AG09319 (cell line): ENCODE data around the gene HCAR3.
"Not testable (repeated sequence)": the region's sequence is repeated elsewhere in the genome, so short reads cannot be mapped to it uniquely, and the experiment has no call there.

Experiments used
- DNase-seq: peaks from one replicate; pipeline ENCODE4 v3.0.0-alpha.2; 2010; ENCODE audit warnings: low read depth; ENCODE audit errors: extremely low read depth
- CTCF ChIP-seq: IDR thresholded peaks from 2 replicates; pipeline ENCODE4 v1.5.1; 2011; ENCODE audit warnings: low read depth, mild to moderate bottlenecking, inconsistent platforms, low read length, moderate library complexity

Gene HCAR3

GRCh38 chr12:122716658-122717057, at the start of gene HCAR3:
Gene HCAR3 (minus strand): TSS chr12:122716811. CDS start chr12:122716737, 74 bp downstream.
- DNase-seq, result not testable (repeated sequence)

- DNase-seq, result no peak
- TF ChIP-seq CTCF, result no peak
Measured at GRCh38 chr12:122757568-122757967, 41.0 kb upstream of the HCAR3 start.

GRCh38 chr12:122754790-122755189, 38.2 kb upstream of the HCAR3 start:
- DNase-seq, result no peak
- TF ChIP-seq CTCF, result no peak

DNA sequence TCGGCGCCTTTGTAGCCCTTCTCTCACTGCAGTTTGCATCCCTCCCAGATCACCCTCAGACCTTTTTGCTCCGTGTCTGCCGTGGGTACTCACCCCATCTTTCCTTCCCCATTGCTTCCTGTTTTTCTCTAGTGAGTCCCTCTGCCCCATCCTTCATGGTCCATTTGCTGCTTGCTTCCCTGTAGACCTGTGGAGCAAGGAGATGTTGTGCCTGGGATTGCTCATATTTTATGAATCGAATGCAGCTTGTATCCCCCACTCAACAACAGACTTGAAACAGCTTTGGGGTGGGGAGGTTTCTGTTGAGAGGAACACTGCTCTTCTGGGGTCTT, 36.7 kb upstream of the HCAR3 start:
- DNase-seq, result no peak

DNA sequence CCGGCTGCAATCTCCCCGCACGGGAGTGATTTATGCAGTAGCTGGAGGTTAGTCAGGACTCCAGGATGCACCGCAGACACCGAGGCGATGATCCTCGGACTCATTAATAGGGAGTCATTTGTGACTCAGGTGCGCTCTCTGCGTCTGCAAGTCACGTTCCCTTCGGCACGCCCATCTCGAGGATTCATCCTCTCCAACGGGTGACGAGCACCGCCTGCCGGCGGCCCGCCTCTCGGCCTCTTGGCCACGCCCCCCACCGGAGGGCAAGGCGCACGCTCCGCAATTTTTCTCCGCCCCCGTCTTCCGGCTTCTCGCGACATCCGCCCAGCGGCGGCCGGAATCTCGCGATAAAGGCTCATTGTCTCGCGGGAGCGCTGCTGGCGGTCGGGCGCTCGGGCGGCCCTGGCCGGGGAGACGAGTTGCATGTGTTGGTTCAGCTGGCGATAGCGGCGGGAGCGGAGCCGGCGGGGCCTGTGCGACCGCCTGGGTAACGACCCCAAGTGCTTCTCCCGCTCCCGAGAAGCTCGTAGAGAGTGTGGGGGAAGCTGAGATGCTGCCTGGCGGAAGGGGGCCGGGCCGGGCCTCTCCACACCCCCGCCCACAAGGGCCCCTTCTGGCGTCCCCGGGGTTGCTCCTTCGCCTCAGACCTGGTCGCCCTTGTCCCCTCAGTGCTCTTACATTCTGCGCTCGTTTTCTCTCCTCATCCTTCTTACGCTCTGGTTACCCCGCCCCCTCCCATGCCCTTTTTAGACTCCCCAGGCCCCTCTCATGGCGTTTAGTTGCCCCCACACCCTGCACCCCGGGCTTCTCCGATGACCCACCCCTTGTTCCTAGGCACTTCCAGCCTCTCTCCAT, 36.1 kb upstream of the HCAR3 start, which contains the start of gene DENR:
Gene DENR (plus strand): TSS at position 361 of the 855 bp plus-strand sequence. CDS start 878 bp downstream, outside the sequence.
- TF ChIP-seq CTCF, result peak; percentile 93
- DNase-seq, result peak; percentile 86

More for the DNA sequence above, 36.7 kb upstream of the HCAR3 start:
- no peak for TF ChIP-seq CTCF

- DNase-seq, result not testable (repeated sequence)
Measured at GRCh38 chr12:122750781-122751515, 34.3 kb upstream of the HCAR3 start.

GRCh38 chr12:122749569-122750332, 33.1 kb upstream of the HCAR3 start:
- DNase-seq, result no peak

More at GRCh38 chr12:122749569-122750332, 33.1 kb upstream of the HCAR3 start:
- no peak for TF ChIP-seq CTCF
